ENCODE measurements around the gene ZEB2.

The ZEB2 gene

DNA sequence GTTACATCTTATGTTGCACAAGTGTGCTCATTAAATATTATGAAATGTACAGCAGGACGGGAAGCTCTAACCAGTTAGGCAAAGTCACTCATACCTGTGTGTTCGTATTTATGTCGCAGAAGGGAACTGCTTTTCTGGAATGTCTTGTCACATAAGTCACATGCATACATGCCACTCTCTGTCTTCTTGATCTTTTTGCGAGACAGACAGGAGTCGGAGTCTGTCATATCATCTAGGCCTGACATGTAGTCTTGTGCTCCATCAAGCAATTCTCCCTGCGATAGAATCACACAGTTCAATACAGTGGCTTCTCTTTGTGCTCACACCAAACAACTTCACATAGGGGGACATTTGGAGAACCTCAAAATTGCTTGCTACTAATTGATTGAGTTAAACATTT, 123.6 kb downstream of the ZEB2 start:
- DNase-seq (ENCODE audit: low read depth): no peak
- no peak overlapping the region for H3K4me3 ChIP-seq (ENCODE audit: low read depth, low read length)
- TF ChIP-seq CTCF (IDR thresholded peaks at IDR 0.05; ENCODE audit: insufficient read depth, low read depth, low read length, missing control alignments): no peak

DNA sequence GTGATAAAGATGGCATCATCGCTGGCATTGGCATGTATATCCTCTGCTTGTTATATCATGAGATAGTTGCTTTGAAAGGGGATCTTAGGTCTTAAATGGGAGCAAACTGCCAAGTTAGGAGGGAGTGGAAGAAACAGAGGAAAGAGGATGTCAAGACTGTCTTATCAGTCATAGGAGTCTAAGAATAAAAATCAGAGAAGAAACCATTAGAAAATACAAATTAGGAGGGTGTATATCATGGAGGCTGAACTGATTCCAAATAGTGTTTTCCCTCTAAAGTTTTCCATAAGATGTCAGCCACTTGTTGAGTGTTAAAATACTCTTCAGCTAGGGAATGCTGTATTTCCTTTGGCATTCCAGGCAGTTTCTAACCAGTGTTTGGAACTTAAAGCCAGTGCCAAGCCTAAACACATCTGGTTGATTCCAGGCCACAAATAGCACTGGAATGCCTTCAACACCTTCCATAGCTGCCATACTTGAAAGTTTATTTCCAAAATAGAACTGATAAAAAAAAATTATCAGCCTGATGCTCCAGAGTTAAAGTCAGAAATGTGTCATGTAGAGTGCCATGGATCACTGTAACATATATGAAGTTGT, 129.4 kb downstream of the ZEB2 start:
- no peak for TF ChIP-seq CTCF (IDR thresholded peaks at IDR 0.05; ENCODE audit: insufficient read depth, low read depth, low read length, missing control alignments)
- no peak overlapping the region for H3K4me3 ChIP-seq (ENCODE audit: low read depth, low read length)
- no peak for DNase-seq (ENCODE audit: low read depth)

- no peak for TF ChIP-seq CTCF (IDR thresholded peaks at IDR 0.05; ENCODE audit: insufficient read depth, low read depth, low read length, missing control alignments)
- no peak overlapping the region for H3K4me3 ChIP-seq (ENCODE audit: low read depth, low read length)
- DNase-seq (ENCODE audit: low read depth): no peak
Observed at GRCh38 chr2:144389930-144390311, 130.0 kb downstream of the ZEB2 start.

GRCh38 chr2:144389151-144389929, 130.6 kb downstream of the ZEB2 start:
- no peak overlapping the region for H3K4me3 ChIP-seq (ENCODE audit: low read depth, low read length)
- no peak for DNase-seq (ENCODE audit: low read depth)
- TF ChIP-seq CTCF (IDR thresholded peaks at IDR 0.05; ENCODE audit: insufficient read depth, low read depth, low read length, missing control alignments): no peak

DNA sequence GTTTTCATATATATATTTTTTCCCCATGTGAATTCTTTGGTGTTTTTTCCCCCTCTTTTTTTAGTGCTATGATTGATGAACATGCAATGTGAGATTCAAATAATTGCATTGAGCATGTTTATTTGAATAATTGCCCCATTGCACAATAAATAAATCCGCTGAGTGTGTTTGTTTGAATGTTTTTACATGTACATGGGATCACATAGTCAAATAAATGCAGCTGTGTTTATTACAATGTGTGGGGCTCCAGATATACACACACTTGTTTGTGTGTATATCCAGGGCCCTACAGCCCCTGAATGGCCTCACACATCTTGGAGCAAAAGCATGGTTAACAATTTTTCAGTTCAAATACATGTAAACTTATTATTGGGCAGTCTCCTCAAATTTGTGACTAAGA, 134.5 kb downstream of the ZEB2 start:
- TF ChIP-seq CTCF (IDR thresholded peaks at IDR 0.05; ENCODE audit: insufficient read depth, low read depth, low read length, missing control alignments): no peak
- H3K4me3 ChIP-seq (ENCODE audit: low read depth, low read length): no peak overlapping the region
- DNase-seq (ENCODE audit: low read depth): no peak

DNA sequence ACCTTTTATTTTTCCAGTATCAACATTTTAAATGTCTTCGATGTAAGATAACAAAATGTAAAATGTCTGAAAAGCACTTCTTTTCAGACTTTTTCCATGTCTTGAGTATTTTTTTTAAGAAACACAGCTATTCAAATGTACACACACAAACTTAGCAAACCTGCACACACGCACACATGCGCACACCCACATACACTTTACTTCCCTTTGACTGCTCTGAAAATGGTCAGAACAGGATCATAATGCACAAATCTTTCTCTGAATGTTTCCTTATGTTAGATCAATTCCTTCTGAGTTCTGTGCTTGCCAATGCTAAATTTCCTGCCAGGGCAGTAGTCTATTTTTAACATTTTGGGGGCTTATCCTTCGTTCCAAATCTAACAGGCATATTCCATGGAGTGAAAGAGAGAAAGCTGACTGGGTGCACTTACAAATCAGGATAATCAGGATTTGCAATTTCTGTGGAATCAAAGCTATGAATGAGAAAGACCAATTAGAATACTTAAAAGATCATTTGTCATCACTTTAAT, 136.3 kb downstream of the ZEB2 start:
- no peak for TF ChIP-seq CTCF (IDR thresholded peaks at IDR 0.05; ENCODE audit: insufficient read depth, low read depth, low read length, missing control alignments)
- no peak for DNase-seq (ENCODE audit: low read depth)
- H3K4me3 ChIP-seq (ENCODE audit: low read depth, low read length): no peak overlapping the region

Measured in GM12865 (cell line).